ENCODE results near the gene TCF4.

TCF4 gene

GRCh38 chr18:55248495-55248894 lies 339.5 kb downstream of the TCF4 start:
- no peaks in the 10 kb centered on the region for H3K79me2 ChIP-seq (ENCODE audit: insufficient read depth, low read length)
- H3K9me3 ChIP-seq (ENCODE audit: insufficient read depth, low read depth, low read length) = no peaks in the 10 kb centered on the region
- no peak overlapping the region for H3K4me3 ChIP-seq (ENCODE audit: low read length, poor library complexity, severe bottlenecking)
- no peak overlapping the region for H3K4me2 ChIP-seq (ENCODE audit: low read depth, low read length, poor library complexity, severe bottlenecking)
- peaks cover 19% of the 10 kb centered on the region for H3K4me1 ChIP-seq (ENCODE audit: insufficient read depth, low read length, poor library complexity, severe bottlenecking)
- no peaks in the 10 kb centered on the region for H3F3A ChIP-seq (ENCODE audit: low read depth)
- no peaks in the 10 kb centered on the region for H3K27me3 ChIP-seq (ENCODE audit: insufficient read depth, low read length, poor library complexity, severe bottlenecking)
- H3K9me2 ChIP-seq (replicated peaks; ENCODE audit: low read depth, low read length) = no peaks in the 10 kb centered on the region
- H2AFZ ChIP-seq (ENCODE audit: low read length) = no peak overlapping the region
- peaks cover 3% of the 10 kb centered on the region; the same call in 1 of the 2 replicates for H3K36me3 ChIP-seq (ENCODE audit: insufficient read depth, low read length)
- H3K9ac ChIP-seq (ENCODE audit: low read depth, low read length, poor library complexity, severe bottlenecking) = no peak overlapping the region
- H4K20me1 ChIP-seq (ENCODE audit: insufficient read depth, low read length, poor library complexity, severe bottlenecking) = no peaks in the 10 kb centered on the region
- no peak for TF ChIP-seq EZH2phosphoT487 (IDR thresholded peaks at IDR 0.05; ENCODE audit: borderline replicate concordance)
- TF ChIP-seq, protein P1, sequence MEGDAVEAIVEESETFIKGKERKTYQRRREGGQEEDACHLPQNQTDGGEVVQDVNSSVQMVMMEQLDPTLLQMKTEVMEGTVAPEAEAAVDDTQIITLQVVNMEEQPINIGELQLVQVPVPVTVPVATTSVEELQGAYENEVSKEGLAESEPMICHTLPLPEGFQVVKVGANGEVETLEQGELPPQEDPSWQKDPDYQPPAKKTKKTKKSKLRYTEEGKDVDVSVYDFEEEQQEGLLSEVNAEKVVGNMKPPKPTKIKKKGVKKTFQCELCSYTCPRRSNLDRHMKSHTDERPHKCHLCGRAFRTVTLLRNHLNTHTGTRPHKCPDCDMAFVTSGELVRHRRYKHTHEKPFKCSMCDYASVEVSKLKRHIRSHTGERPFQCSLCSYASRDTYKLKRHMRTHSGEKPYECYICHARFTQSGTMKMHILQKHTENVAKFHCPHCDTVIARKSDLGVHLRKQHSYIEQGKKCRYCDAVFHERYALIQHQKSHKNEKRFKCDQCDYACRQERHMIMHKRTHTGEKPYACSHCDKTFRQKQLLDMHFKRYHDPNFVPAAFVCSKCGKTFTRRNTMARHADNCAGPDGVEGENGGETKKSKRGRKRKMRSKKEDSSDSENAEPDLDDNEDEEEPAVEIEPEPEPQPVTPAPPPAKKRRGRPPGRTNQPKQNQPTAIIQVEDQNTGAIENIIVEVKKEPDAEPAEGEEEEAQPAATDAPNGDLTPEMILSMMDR (conservative IDR thresholded peaks at IDR 0.05; ENCODE audit: low read length) = no peak

DNA sequence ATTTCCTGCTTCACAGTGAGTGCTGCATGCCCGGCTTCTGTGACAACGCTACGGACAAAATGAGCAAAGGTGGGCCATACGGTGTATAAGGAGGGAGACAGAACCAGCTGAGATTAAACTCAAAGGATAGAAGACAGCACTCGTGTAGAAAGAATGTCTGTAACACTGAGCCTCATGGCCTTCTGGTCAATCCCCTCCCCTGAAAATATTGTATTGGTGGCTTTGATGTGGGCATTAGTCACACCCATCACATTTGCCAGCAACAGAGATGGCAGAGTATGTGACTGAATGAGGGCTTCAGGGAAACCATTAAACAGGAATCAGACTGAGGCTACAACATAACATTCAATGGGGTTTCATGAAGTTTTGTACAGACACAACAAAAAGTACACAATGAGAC lies 341.0 kb downstream of the TCF4 start:
- Histone ChIP-seq H3K36me3 (ENCODE audit: insufficient read depth, low read length) (no peaks in the 10 kb centered on the region), H2AFZ (ENCODE audit: low read length) (no peak overlapping the region), H3K27me3 (ENCODE audit: insufficient read depth, low read length, poor library complexity, severe bottlenecking) (no peaks in the 10 kb centered on the region), H3K9me2 (replicated peaks; ENCODE audit: low read depth, low read length) (no peaks in the 10 kb centered on the region), H3K4me3 (ENCODE audit: low read length, poor library complexity, severe bottlenecking) (no peak overlapping the region), H3F3A (ENCODE audit: low read depth) (no peaks in the 10 kb centered on the region), H3K9me3 (ENCODE audit: insufficient read depth, low read depth, low read length) (no peaks in the 10 kb centered on the region), H3K79me2 (ENCODE audit: insufficient read depth, low read length) (no peaks in the 10 kb centered on the region), H3K9ac (ENCODE audit: low read depth, low read length, poor library complexity, severe bottlenecking) (no peak overlapping the region), H4K20me1 (ENCODE audit: insufficient read depth, low read length, poor library complexity, severe bottlenecking) (no peaks in the 10 kb centered on the region), H3K4me1 (ENCODE audit: insufficient read depth, low read length, poor library complexity, severe bottlenecking) (peaks cover 19% of the 10 kb centered on the region), H3K4me2 (ENCODE audit: low read depth, low read length, poor library complexity, severe bottlenecking) (no peak overlapping the region)
- TF ChIP-seq, protein P1 (conservative IDR thresholded peaks at IDR 0.05; ENCODE audit: low read length) = no peak
- no peak for TF ChIP-seq EZH2phosphoT487 (IDR thresholded peaks at IDR 0.05; ENCODE audit: borderline replicate concordance)

GRCh38 chr18:55246278-55246677 lies 341.7 kb downstream of the TCF4 start:
- no peak overlapping the region for H3K9ac ChIP-seq (ENCODE audit: low read depth, low read length, poor library complexity, severe bottlenecking)
- H3K4me3 ChIP-seq (ENCODE audit: low read length, poor library complexity, severe bottlenecking) = no peak overlapping the region

More at GRCh38 chr18:55246278-55246677, 341.7 kb downstream of the TCF4 start:
- H3F3A ChIP-seq (ENCODE audit: low read depth) = no peaks in the 10 kb centered on the region
- H3K9me3 ChIP-seq (ENCODE audit: insufficient read depth, low read depth, low read length) = no peaks in the 10 kb centered on the region
- no peaks in the 10 kb centered on the region for H3K9me2 ChIP-seq (replicated peaks; ENCODE audit: low read depth, low read length)
- H2AFZ ChIP-seq (ENCODE audit: low read length) = no peak overlapping the region
- no peaks in the 10 kb centered on the region for H3K79me2 ChIP-seq (ENCODE audit: insufficient read depth, low read length)
- no peaks in the 10 kb centered on the region for H3K36me3 ChIP-seq (ENCODE audit: insufficient read depth, low read length)
- H3K27me3 ChIP-seq (ENCODE audit: insufficient read depth, low read length, poor library complexity, severe bottlenecking) = no peaks in the 10 kb centered on the region
- TF ChIP-seq EZH2phosphoT487 (IDR thresholded peaks at IDR 0.05; ENCODE audit: borderline replicate concordance) = no peak
- TF ChIP-seq, protein P1 (conservative IDR thresholded peaks at IDR 0.05; ENCODE audit: low read length) = no peak
- H3K4me1 ChIP-seq (ENCODE audit: insufficient read depth, low read length, poor library complexity, severe bottlenecking) = peaks cover 19% of the 10 kb centered on the region
- no peak overlapping the region for H3K4me2 ChIP-seq (ENCODE audit: low read depth, low read length, poor library complexity, severe bottlenecking)
- no peaks in the 10 kb centered on the region for H4K20me1 ChIP-seq (ENCODE audit: insufficient read depth, low read length, poor library complexity, severe bottlenecking)

All from Loucy (cell line).